Astrocyte of the cerebellum (primary cell): ENCODE results near the gene ARGLU1.

ENCODE experiments used
- DNase-seq: peaks from one replicate; pipeline ENCODE4 v3.0.0-alpha.2; 2011; ENCODE audit warnings: low read depth
- H3K4me3 ChIP-seq: 2 replicates; pipeline ENCODE4 v1.5.1; 2011; ENCODE audit warnings: mild to moderate bottlenecking, low read depth, low read length, moderate library complexity
- CTCF ChIP-seq: IDR thresholded peaks from 2 replicates; pipeline ENCODE4 v1.5.1; 2012; ENCODE audit warnings: low read length, low read depth, moderate library complexity, mild to moderate bottlenecking; ENCODE audit errors: missing control alignments
- in situ Hi-C: cut with HindIII; loops from 2 replicates; pipeline ENCODE4 v1.10.0; 2017; ENCODE audit warnings: low sequenced_read_pairs

Gene ARGLU1

GRCh38 chr13:106555631-106556328 is 12.2 kb downstream of the ARGLU1 start:
- in situ Hi-C loops = loop anchor here (10.0 kb wide), 1 partner anchor 569 kb away; no protein-coding TSS in a partner anchor
- no peak for DNase-seq

GRCh38 chr13:106551751-106552150 is 16.2 kb downstream of the ARGLU1 start:
- H3K4me3 ChIP-seq = no peak overlapping the region
- no peak for DNase-seq
- no peak for TF ChIP-seq CTCF
- in situ Hi-C loops = loop anchor here (10.0 kb wide), 1 partner anchor 573 kb away; no protein-coding TSS in a partner anchor

More at GRCh38 chr13:106555631-106556328, 12.2 kb downstream of the ARGLU1 start:
- TF ChIP-seq CTCF = no peak
- no peak overlapping the region for H3K4me3 ChIP-seq

- DNase-seq = no peak
- TF ChIP-seq CTCF = no peak
- in situ Hi-C loops = loop anchor here (10.0 kb wide), 1 partner anchor 573 kb away; no protein-coding TSS in a partner anchor
Measured at GRCh38 chr13:106551350-106551749, 16.6 kb downstream of the ARGLU1 start.

GRCh38 chr13:106550570-106551135 is 17.3 kb downstream of the ARGLU1 start:
- no peak for DNase-seq
- in situ Hi-C loops = loop anchor here (10.0 kb wide), 1 partner anchor 574 kb away; no protein-coding TSS in a partner anchor
- no peak for TF ChIP-seq CTCF
- H3K4me3 ChIP-seq = no peak overlapping the region

More at GRCh38 chr13:106551350-106551749, 16.6 kb downstream of the ARGLU1 start:
- no peak overlapping the region for H3K4me3 ChIP-seq

GRCh38 chr13:106548064-106548696 is 19.8 kb downstream of the ARGLU1 start:
- no peak for TF ChIP-seq CTCF
- H3K4me3 ChIP-seq = no peak overlapping the region
- no peak for DNase-seq
- in situ Hi-C loops = no loop called here

GRCh38 chr13:106541826-106542225 is 26.1 kb downstream of the ARGLU1 start:
- in situ Hi-C loops = no loop called here
- no peak overlapping the region for H3K4me3 ChIP-seq
- DNase-seq = no peak
- no peak for TF ChIP-seq CTCF
